ENCODE results near the gene KANSL1. TPM values are rescaled to one million over a fixed set of nuclear protein-coding genes. Genes with fewer than 3 reads are reported as not detected.

KANSL1 gene
- total RNA-seq, 2 donors from 2014 or later: 26.6 to 29.2 TPM

- TF ChIP-seq CTCF (IDR thresholded peaks at IDR 0.05): no peak
- H3K4me3 ChIP-seq: no peak overlapping the region
- no peak overlapping the region for H3K27ac ChIP-seq
- H3K9me3 ChIP-seq: no peaks in the 10 kb centered on the region
- H3K27me3 ChIP-seq: no peaks in the 10 kb centered on the region
- no peak for DNase-seq (ENCODE audit: low spot score)
- no peaks in the 10 kb centered on the region for H3K36me3 ChIP-seq
- H3K4me1 ChIP-seq: peaks cover 0 to 15% of the 10 kb centered on the region in 2 donors
Observed at GRCh38 chr17:46198233-46198632, 5.0 kb upstream of the KANSL1 start.

- Histone ChIP-seq H3K4me3 (no peak overlapping the region), H3K4me1 (peaks cover 0 to 15% of the 10 kb centered on the region in 2 donors), H3K9me3 (no peaks in the 10 kb centered on the region), H3K27ac (no peak overlapping the region), H3K27me3 (no peaks in the 10 kb centered on the region), H3K36me3 (no peaks in the 10 kb centered on the region)
- no peak for TF ChIP-seq CTCF (IDR thresholded peaks at IDR 0.05)
- no peak for DNase-seq (ENCODE audit: low spot score)
Observed at GRCh38 chr17:46197530-46197929, 4.3 kb upstream of the KANSL1 start.

- no peak for TF ChIP-seq CTCF (IDR thresholded peaks at IDR 0.05)
- Histone ChIP-seq H3K4me3 (no peak overlapping the region), H3K27ac (no peak overlapping the region), H3K9me3 (no peaks in the 10 kb centered on the region), H3K36me3 (no peaks in the 10 kb centered on the region), H3K27me3 (no peaks in the 10 kb centered on the region), H3K4me1 (peaks cover 0 to 15% of the 10 kb centered on the region in 2 donors)
- no peak for DNase-seq (ENCODE audit: low spot score)
Observed at GRCh38 chr17:46195939-46196716, 2.9 kb upstream of the KANSL1 start.

- Histone ChIP-seq H3K9me3 (no peaks in the 10 kb centered on the region), H3K27ac (peak overlapping the region in 1 of 2 donors; percentile 100), H3K27me3 (no peaks in the 10 kb centered on the region), H3K36me3 (no peaks in the 10 kb centered on the region), H3K4me1 (peaks cover 0 to 19% of the 10 kb centered on the region in 2 donors), H3K4me3 (no peak overlapping the region)
- no peak for TF ChIP-seq CTCF (IDR thresholded peaks at IDR 0.05)
- no peak for DNase-seq (ENCODE audit: low spot score)
Observed at GRCh38 chr17:46195217-46195855, 2.1 kb upstream of the KANSL1 start.

- peak overlapping the region; percentile 98 to 99 for H3K4me3 ChIP-seq
- peaks cover 0 to 27% of the 10 kb centered on the region in 2 donors for H3K4me1 ChIP-seq
- peak overlapping the region; percentile 100 for H3K27ac ChIP-seq
- no peaks in the 10 kb centered on the region for H3K9me3 ChIP-seq
- TF ChIP-seq CTCF (IDR thresholded peaks at IDR 0.05): peak in 1 of 2 donors; percentile 53
- DNase-seq (ENCODE audit: low spot score): no peak
- no peaks in the 10 kb centered on the region for H3K27me3 ChIP-seq
- no peaks in the 10 kb centered on the region for H3K36me3 ChIP-seq
Observed at GRCh38 chr17:46194393-46195216, 1.4 kb upstream of the KANSL1 start.

Data from right atrium auricular region (tissue), 2 donors.